K562 (cell line): Measurements from ENCODE around the gene ADCYAP1R1. TPM values are rescaled to one million over a fixed set of nuclear protein-coding genes. Genes with fewer than 3 reads are reported as not detected.

Experiments
- BCL6 ChIP-seq: fragments of 250-450 bp; sonication (Bioruptor Pico); IDR thresholded peaks from 2 replicates; pipeline ENCODE4 v1.4.0; 2020
- EWSR1 ChIP-seq: fragments of 450-650 bp; IDR thresholded peaks from 2 replicates; pipeline ENCODE4 v1.6.1; 2018; ENCODE audit warnings: borderline replicate concordance, mild to moderate bottlenecking, low read depth, moderate library complexity; ENCODE audit not compliant: partially characterized antibody
- HCFC1 ChIP-seq: IDR thresholded peaks from 2 replicates; pipeline ENCODE4 v1.6.1; 2012; ENCODE audit warnings: low read depth, low read length, improper control_type of control experiment
- JUN ChIP-seq, 2 experiments: sonication (generic) in 1 of 2; formaldehyde crosslinking in 1 of 2; IDR thresholded peaks; 2 replicates each; pipeline versions ENCODE4 v1.6.1 to v1.8.0; 2012 to 2022; ENCODE audit warnings: borderline replicate concordance in 2 of 2, mild to moderate bottlenecking in 2 of 2, improper control_type of control experiment in 1 of 2, low read depth in 1 of 2, low read length in 1 of 2, missing genetic modification reagents in 1 of 2
- JUND ChIP-seq, 2 experiments: IDR thresholded peaks; 2 replicates in 1 of 2; 3 replicates in 1 of 2; pipeline ENCODE4 v1.6.1; 2011; ENCODE audit warnings: borderline replicate concordance in 2 of 2, low read depth in 2 of 2, low read length in 2 of 2, improper control_type of control experiment in 1 of 2, missing biosample characterization in 1 of 2, missing genetic modification characterization in 1 of 2, missing genetic modification reagents in 1 of 2
- MIER1 ChIP-seq: fragments of 450-650 bp; IDR thresholded peaks from 2 replicates; pipeline ENCODE4 v1.6.1; 2016; ENCODE audit warnings: antibody characterized with exemption, mild to moderate bottlenecking, low read depth
- SMC3 ChIP-seq: conservative IDR thresholded peaks from 2 replicates; pipeline ENCODE4 v1.6.1; 2011; ENCODE audit warnings: low read depth, low read length, improper control_type of control experiment; ENCODE audit not compliant: insufficient read depth
- SPI1 ChIP-seq: IDR thresholded peaks from 2 replicates; pipeline ENCODE4 v1.6.1; 2011; ENCODE audit warnings: low read depth, low read length, control low read depth, borderline replicate concordance
- STAG1 ChIP-seq: sonication (generic); formaldehyde crosslinking; IDR thresholded peaks from 2 replicates; pipeline ENCODE4 v1.5.0; 2020; ENCODE audit warnings: missing genetic modification reagents, borderline replicate concordance
- STAT5B ChIP-seq: fragments of 250-450 bp; sonication (Bioruptor Pico); IDR thresholded peaks from 2 replicates; pipeline ENCODE4 v1.8.0; 2021; ENCODE audit warnings: mild to moderate bottlenecking, inconsistent platforms
- TEAD4 ChIP-seq, 2 experiments: sonication (generic) in 1 of 2; formaldehyde crosslinking in 1 of 2; IDR thresholded peaks; 2 replicates each; pipeline versions ENCODE4 v1.6.1 to v1.8.0; 2012 to 2022; ENCODE audit warnings: borderline replicate concordance in 1 of 2, inconsistent platforms in 1 of 2, low read length in 1 of 2, mild to moderate bottlenecking in 1 of 2, missing genetic modification reagents in 1 of 2
- ZNF134 ChIP-seq: fragments of 250-450 bp; sonication (Bioruptor Pico); conservative IDR thresholded peaks from 2 replicates; pipeline ENCODE4 v1.4.0; 2020
- polyA plus RNA-seq, 8 experiments: library from polyadenylated mRNA; depleted of rRNA in 4 of 8; stranded (reverse) in 5 of 8; unstranded in 3 of 8; fragments of >200 nt; fragmentation: Nextera tagmentation in 2 of 8; fragmentation: Illumina TruSeq in 1 of 8; extraction: Ambion mirVana in 2 of 8; extraction: Trizol in 1 of 8; gene quantifications; 2 replicates each; pipeline versions ENCODE4 v1.2.1 to v1.2.3, GENCODE V29; 2011 to 2014; ENCODE audit warnings: inconsistent platforms in 1 of 8, missing spikeins in 1 of 8
- total RNA-seq, 7 experiments: library from RNA; depleted of rRNA in 6 of 7; stranded (reverse); fragments of >200 nt in 6 of 7; fragmentation: Illumina TruSeq in 2 of 7; extraction: Trizol in 2 of 7; gene quantifications; 2 replicates each; pipeline versions ENCODE4 v1.2.1 to v1.2.3, GENCODE V29; 2011 to 2021; ENCODE audit warnings: low replicate concordance in 1 of 7
- TF ChIP-seq, protein P1 (sequence below), 2 experiments: fragments of 450-650 bp in 1 of 2; sonication (generic) in 1 of 2; formaldehyde crosslinking in 1 of 2; IDR thresholded peaks in 1 of 2; conservative IDR thresholded peaks in 1 of 2; 2 replicates each; pipeline versions ENCODE4 v1.6.1 to v1.8.1; 2016 to 2023; ENCODE audit warnings: mild to moderate bottlenecking in 2 of 2, moderate library complexity in 2 of 2, inconsistent platforms in 1 of 2, missing genetic modification reagents in 1 of 2
- TF ChIP-seq, protein P2 (sequence below): fragments of 450-650 bp; formaldehyde crosslinking; IDR thresholded peaks from 2 replicates; pipeline ENCODE4 v1.4.0; 2020; ENCODE audit warnings: mild to moderate bottlenecking, moderate library complexity
- TF ChIP-seq, protein P3 (sequence below), 2 experiments: fragments of 450-650 bp; formaldehyde crosslinking in 1 of 2; IDR thresholded peaks; 2 replicates each; pipeline versions ENCODE4 v1.4.0 to v1.6.1; 2014 to 2020; ENCODE audit warnings: mild to moderate bottlenecking in 2 of 2, borderline replicate concordance in 1 of 2, low read depth in 1 of 2

The ADCYAP1R1 gene
- total and polyA plus RNA-seq, 9 of the 15 experiments (the other 6 are each of a cell fraction or from before 2014, with no cell fraction given), result 0.03 to 0.07 TPM; not detected in 7

DNA sequence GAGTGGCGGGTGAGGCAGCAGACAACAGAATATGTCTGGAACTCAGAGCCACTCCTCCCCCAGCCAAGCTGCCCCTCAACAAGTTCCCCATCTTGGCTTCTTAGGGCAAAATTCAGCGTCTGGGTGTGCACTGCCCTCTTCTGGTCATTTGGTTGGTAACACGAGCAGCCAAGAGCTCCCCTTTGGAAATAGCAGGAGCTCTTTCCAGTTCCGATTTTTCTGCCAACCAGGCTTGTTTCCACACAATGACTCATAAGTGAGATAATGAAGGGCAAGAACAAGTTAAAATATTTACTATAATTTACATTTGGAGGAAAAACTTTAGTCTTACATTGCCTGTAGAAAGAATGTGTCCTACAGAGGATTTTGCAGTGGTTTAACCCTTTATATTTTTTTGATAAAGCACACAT is 70.5 kb downstream of the ADCYAP1R1 start (continued):
- TF ChIP-seq TEAD4 (IDR thresholded peaks at IDR 0.05; ENCODE audit: low read length) (0 out of 2 replicates have a peak, but pooled peaks have one; percentile 13), TEAD4 (CRISPR knock-in tag; IDR thresholded peaks at IDR 0.05; ENCODE audit: borderline replicate concordance) (no peak), STAG1 (CRISPR knock-in tag) (peak; percentile 55; the same call in 1 of the 2 replicates), SPI1 (peak; percentile 55; the same call in 1 of the 2 replicates), SMC3 (peak; percentile 79), MIER1 (no peak), EWSR1 (no peak), STAT5B (no peak), HCFC1 (no peak), JUN (IDR thresholded peaks at IDR 0.05; ENCODE audit: borderline replicate concordance, low read depth, low read length) (0 out of 2 replicates have a peak, but pooled peaks have one; percentile 31), JUN (CRISPR knock-in tag; IDR thresholded peaks at IDR 0.05; ENCODE audit: borderline replicate concordance) (no peak), JUND (IDR thresholded peaks at IDR 0.05; ENCODE audit: borderline replicate concordance, low read depth, low read length) (peak; percentile 78), JUND (tag; IDR thresholded peaks at IDR 0.05; ENCODE audit: borderline replicate concordance, low read depth, low read length) (peak; percentile 38; the same call in 1 of the 3 replicates), BCL6 (CRISPR knock-in tag) (no peak), ZNF134 (no peak)
- TF ChIP-seq, protein P1, sequence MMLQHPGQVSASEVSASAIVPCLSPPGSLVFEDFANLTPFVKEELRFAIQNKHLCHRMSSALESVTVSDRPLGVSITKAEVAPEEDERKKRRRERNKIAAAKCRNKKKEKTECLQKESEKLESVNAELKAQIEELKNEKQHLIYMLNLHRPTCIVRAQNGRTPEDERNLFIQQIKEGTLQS (IDR thresholded peaks at IDR 0.05), result peak; percentile 50; the same call in 1 of the 2 replicates
- TF ChIP-seq, protein P1 (CRISPR knock-in tag; conservative IDR thresholded peaks at IDR 0.05), result no peak
- TF ChIP-seq, protein P2, sequence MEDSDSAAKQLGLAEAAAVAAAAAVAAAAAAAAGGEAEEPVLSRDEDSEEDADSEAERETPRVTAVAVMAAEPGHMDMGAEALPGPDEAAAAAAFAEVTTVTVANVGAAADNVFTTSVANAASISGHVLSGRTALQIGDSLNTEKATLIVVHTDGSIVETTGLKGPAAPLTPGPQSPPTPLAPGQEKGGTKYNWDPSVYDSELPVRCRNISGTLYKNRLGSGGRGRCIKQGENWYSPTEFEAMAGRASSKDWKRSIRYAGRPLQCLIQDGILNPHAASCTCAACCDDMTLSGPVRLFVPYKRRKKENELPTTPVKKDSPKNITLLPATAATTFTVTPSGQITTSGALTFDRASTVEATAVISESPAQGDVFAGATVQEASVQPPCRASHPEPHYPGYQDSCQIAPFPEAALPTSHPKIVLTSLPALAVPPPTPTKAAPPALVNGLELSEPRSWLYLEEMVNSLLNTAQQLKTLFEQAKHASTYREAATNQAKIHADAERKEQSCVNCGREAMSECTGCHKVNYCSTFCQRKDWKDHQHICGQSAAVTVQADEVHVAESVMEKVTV, result peak; percentile 57; the same call in 1 of the 2 replicates
- TF ChIP-seq, protein P3, sequence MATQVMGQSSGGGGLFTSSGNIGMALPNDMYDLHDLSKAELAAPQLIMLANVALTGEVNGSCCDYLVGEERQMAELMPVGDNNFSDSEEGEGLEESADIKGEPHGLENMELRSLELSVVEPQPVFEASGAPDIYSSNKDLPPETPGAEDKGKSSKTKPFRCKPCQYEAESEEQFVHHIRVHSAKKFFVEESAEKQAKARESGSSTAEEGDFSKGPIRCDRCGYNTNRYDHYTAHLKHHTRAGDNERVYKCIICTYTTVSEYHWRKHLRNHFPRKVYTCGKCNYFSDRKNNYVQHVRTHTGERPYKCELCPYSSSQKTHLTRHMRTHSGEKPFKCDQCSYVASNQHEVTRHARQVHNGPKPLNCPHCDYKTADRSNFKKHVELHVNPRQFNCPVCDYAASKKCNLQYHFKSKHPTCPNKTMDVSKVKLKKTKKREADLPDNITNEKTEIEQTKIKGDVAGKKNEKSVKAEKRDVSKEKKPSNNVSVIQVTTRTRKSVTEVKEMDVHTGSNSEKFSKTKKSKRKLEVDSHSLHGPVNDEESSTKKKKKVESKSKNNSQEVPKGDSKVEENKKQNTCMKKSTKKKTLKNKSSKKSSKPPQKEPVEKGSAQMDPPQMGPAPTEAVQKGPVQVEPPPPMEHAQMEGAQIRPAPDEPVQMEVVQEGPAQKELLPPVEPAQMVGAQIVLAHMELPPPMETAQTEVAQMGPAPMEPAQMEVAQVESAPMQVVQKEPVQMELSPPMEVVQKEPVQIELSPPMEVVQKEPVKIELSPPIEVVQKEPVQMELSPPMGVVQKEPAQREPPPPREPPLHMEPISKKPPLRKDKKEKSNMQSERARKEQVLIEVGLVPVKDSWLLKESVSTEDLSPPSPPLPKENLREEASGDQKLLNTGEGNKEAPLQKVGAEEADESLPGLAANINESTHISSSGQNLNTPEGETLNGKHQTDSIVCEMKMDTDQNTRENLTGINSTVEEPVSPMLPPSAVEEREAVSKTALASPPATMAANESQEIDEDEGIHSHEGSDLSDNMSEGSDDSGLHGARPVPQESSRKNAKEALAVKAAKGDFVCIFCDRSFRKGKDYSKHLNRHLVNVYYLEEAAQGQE (IDR thresholded peaks at IDR 0.05; ENCODE audit: borderline replicate concordance), result peak; percentile 73
- TF ChIP-seq, protein P3 (CRISPR knock-in tag; IDR thresholded peaks at IDR 0.05; ENCODE audit: low read depth), result no peak
